Glomerular endothelial cell (primary cell): ENCODE data around the gene FAM98C. TPM values are rescaled to one million over a fixed set of nuclear protein-coding genes. Genes with fewer than 3 reads are reported as not detected.

Source experiments
- DNase-seq: peaks from one replicate; pipeline ENCODE4 v3.0.0-alpha.2; 2011; ENCODE audit warnings: low read depth, low spot score; ENCODE audit errors: extremely low read depth
- total RNA-seq: library from RNA; depleted of rRNA; stranded (reverse); fragments of >200 nt; gene quantifications from 2 replicates; pipeline ENCODE4 v1.2.3, GENCODE V29; 2015

FAM98C gene
- total RNA-seq, 1 donor from 2014 or later = 20.3 TPM

- no peak for DNase-seq
These were observed 48.1 kb downstream of the FAM98C start for GRCh38 chr19:38451036-38451435.

- DNase-seq = no peak
These were observed 48.7 kb downstream of the FAM98C start for GRCh38 chr19:38451629-38452028.

GRCh38 chr19:38452430-38453366 is 49.8 kb downstream of the FAM98C start:
- DNase-seq = no peak

- no peak for DNase-seq
These were observed 50.7 kb downstream of the FAM98C start for GRCh38 chr19:38453596-38453995.

GRCh38 chr19:38455031-38455430 is 52.1 kb downstream of the FAM98C start:
- DNase-seq = no peak

GRCh38 chr19:38457202-38457601 is 54.3 kb downstream of the FAM98C start:
- no peak for DNase-seq

- DNase-seq = no peak
These were observed 55.0 kb downstream of the FAM98C start for GRCh38 chr19:38457690-38458405.

Other genes with a start within 250 kb of the FAM98C start
- gene DPF1, start 178.9 kb upstream of the FAM98C start, total RNA-seq = 1.0 and 1.5 TPM in 2 replicates
- gene PPP1R14A, start 146.7 kb upstream of the FAM98C start, total RNA-seq = 21.7 and 27.4 TPM in 2 replicates
- gene SPINT2, start 138.5 kb upstream of the FAM98C start, total RNA-seq = 14.6 and 83.5 TPM in 2 replicates
- 24.3 and 37.2 TPM in 2 replicates for gene C19orf33, start 98.8 kb upstream of the FAM98C start, total RNA-seq
- 85.6 and 94.3 TPM in 2 replicates for gene YIF1B, start 87.1 kb upstream of the FAM98C start, total RNA-seq
- gene KCNK6, start 83.2 kb upstream of the FAM98C start, total RNA-seq = 12.8 and 13.5 TPM in 2 replicates
- gene CATSPERG, start 67.3 kb upstream of the FAM98C start, total RNA-seq = 1.3 TPM in 1 of 2 replicates, not detected in the other
- 232 and 267 TPM in 2 replicates for gene PSMD8, start 28.5 kb upstream of the FAM98C start, total RNA-seq
- 0.64 and 1.5 TPM in 2 replicates for gene GGN, start 15.1 kb upstream of the FAM98C start, total RNA-seq
- gene SPRED3, start 14.4 kb upstream of the FAM98C start, total RNA-seq = 8.5 and 9.4 TPM in 2 replicates
- gene RASGRP4, start 23.1 kb downstream of the FAM98C start, total RNA-seq = not detected in 2 replicates
- 0.05 and 0.06 TPM in 2 replicates for gene RYR1, start 30.6 kb downstream of the FAM98C start, total RNA-seq
- 0.39 TPM in 1 of 2 replicates, not detected in the other for gene MAP4K1, start 214.9 kb downstream of the FAM98C start, total RNA-seq
- gene EIF3K, start 216.1 kb downstream of the FAM98C start, total RNA-seq = 392 and 501 TPM in 2 replicates
- gene ACTN4, start 244.6 kb downstream of the FAM98C start, total RNA-seq = 697 and 882 TPM in 2 replicates